BLaER1 treated with 17β-estradiol and CSF1 and Interleukin-3, amounts not matched to agents 10 nM and 100 nM (cell line): Measurements from ENCODE around the gene AK4.
A peak's percentile ranks its signal among the peaks of the same experiment; 100 is the strongest.

Experiments used
- H3K27ac ChIP-seq, 11 experiments: shearing (Covaris generic); formaldehyde crosslinking; 2 replicates each; pipeline ENCODE4 v1.8.1; 2022
- H3K27me3 ChIP-seq, 11 experiments: shearing (Covaris generic); formaldehyde crosslinking; 2 replicates each; pipeline ENCODE4 v1.8.1; 2022
- H3K36me3 ChIP-seq, 11 experiments: shearing (Covaris generic); formaldehyde crosslinking; 2 replicates each; pipeline ENCODE4 v1.8.1; 2022
- H3K4me1 ChIP-seq, 10 experiments: shearing (Covaris generic); formaldehyde crosslinking; 2 replicates each; pipeline ENCODE4 v1.8.1; 2022
- H3K4me2 ChIP-seq, 11 experiments: shearing (Covaris generic); formaldehyde crosslinking; 2 replicates each; pipeline ENCODE4 v1.8.1; 2022
- H3K4me3 ChIP-seq, 10 experiments: shearing (Covaris generic); formaldehyde crosslinking; 2 replicates each; pipeline ENCODE4 v1.8.1; 2022
- H3K9ac ChIP-seq, 11 experiments: shearing (Covaris generic); formaldehyde crosslinking; 2 replicates each; pipeline ENCODE4 v1.8.1; 2022
- H3K9me3 ChIP-seq, 11 experiments: shearing (Covaris generic); formaldehyde crosslinking; replicated peaks in 1 of 11; 2 replicates each; pipeline ENCODE4 v1.8.1; 2022
- H4K20me1 ChIP-seq, 11 experiments: shearing (Covaris generic); formaldehyde crosslinking; 2 replicates each; pipeline ENCODE4 v1.8.1; 2022
- Cebpa-rat ChIP-seq, 11 experiments: shearing (Covaris generic); IDR thresholded peaks; 2 replicates each; pipeline ENCODE4 v1.8.1; 2022

AK4 gene

DNA sequence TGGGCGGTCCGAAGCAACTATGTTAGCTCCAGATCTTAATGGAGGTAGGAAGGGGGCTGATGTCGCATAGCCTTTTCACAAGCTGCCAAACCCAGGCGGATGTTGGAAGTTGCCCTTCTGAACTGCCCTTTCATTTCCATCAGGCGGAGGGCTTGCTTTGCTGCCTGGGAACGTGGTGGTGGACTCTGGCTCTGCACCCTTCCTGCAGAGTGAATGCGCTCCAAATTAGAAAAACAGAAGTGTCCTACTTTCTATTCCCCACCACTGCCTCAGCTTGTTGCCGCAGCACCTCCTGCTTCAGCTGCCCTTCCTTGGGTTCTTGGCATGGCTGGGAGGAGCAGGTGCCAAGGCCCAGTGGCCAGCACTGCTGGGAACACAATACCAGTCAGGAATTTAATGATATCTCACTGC is 60.6 kb downstream of the AK4 start:
- Histone ChIP-seq H4K20me1 (peaks cover 0 to 90% (median 0%) of the 10 kb centered on the region in 11 experiments; a peak in 5 of 22 replicates), H3K27ac (no peak overlapping the region), H3K9me3 (no peaks in the 10 kb centered on the region), H3K9ac (no peak overlapping the region), H3K36me3 (peaks cover 0 to 12% (median 4%) of the 10 kb centered on the region in 11 experiments; a peak in 5 of 22 replicates), H3K27me3 (no peaks in the 10 kb centered on the region), H3K4me3 (no peak overlapping the region), H3K4me2 (no peak overlapping the region), H3K4me1 (peaks cover 15 to 47% (median 22%) of the 10 kb centered on the region in 10 experiments)
- no peak for TF ChIP-seq Cebpa-rat (IDR thresholded peaks at IDR 0.05)

GRCh38 chr1:65209005-65209885 is 61.2 kb downstream of the AK4 start:
- peaks cover 0 to 86% (median 0%) of the 10 kb centered on the region in 11 experiments; a peak in 6 of 22 replicates for H4K20me1 ChIP-seq
- H3K36me3 ChIP-seq: peaks cover 0 to 12% (median 4%) of the 10 kb centered on the region in 11 experiments; a peak in 5 of 22 replicates
- no peak for TF ChIP-seq Cebpa-rat (IDR thresholded peaks at IDR 0.05)
- no peak overlapping the region for H3K27ac ChIP-seq
- no peaks in the 10 kb centered on the region for H3K9me3 ChIP-seq
- H3K4me2 ChIP-seq: no peak overlapping the region
- H3K4me3 ChIP-seq: no peak overlapping the region
- no peaks in the 10 kb centered on the region for H3K27me3 ChIP-seq
- H3K4me1 ChIP-seq: peaks cover 15 to 47% (median 22%) of the 10 kb centered on the region in 10 experiments
- H3K9ac ChIP-seq: no peak overlapping the region

GRCh38 chr1:65210325-65210724 is 62.3 kb downstream of the AK4 start:
- Histone ChIP-seq H3K4me1 (peaks cover 15 to 48% (median 22%) of the 10 kb centered on the region in 10 experiments), H3K27ac (no peak overlapping the region), H4K20me1 (peaks cover 0 to 90% (median 0%) of the 10 kb centered on the region in 11 experiments; a peak in 6 of 22 replicates), H3K9me3 (no peaks in the 10 kb centered on the region), H3K27me3 (no peaks in the 10 kb centered on the region), H3K36me3 (peaks cover 0 to 12% (median 4%) of the 10 kb centered on the region in 11 experiments; a peak in 5 of 22 replicates), H3K4me2 (0 out of 22 replicates have a peak overlapping the region, but pooled peaks of 1 of the 11 experiments have one; percentile 38), H3K4me3 (no peak overlapping the region), H3K9ac (no peak overlapping the region)
- TF ChIP-seq Cebpa-rat (IDR thresholded peaks at IDR 0.05): no peak

DNA sequence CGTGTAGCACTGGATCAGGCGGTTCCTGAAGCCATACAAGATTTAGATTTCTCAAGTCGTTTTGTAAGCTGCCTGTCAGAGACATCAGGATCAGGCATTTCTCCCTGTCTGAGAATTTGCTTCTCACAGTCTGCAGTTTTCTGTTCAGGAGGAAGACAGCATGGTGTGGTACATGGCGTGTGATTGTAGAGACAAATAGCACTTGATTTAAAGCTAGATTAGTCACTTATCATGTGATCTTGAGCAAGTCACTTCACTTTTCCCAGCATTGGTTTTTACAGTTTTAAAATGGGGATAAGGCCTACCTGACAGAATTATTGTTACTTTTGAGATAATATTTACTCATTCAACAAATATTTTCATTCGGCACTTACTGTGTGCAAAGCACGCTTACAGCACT is 63.3 kb downstream of the AK4 start:
- Histone ChIP-seq H3K27me3 (no peaks in the 10 kb centered on the region), H3K9ac (no peak overlapping the region), H3K36me3 (peaks cover 0 to 12% (median 4%) of the 10 kb centered on the region in 11 experiments; a peak in 5 of 22 replicates), H3K9me3 (no peaks in the 10 kb centered on the region), H4K20me1 (peaks cover 0 to 94% (median 0%) of the 10 kb centered on the region in 11 experiments; a peak in 6 of 22 replicates), H3K4me3 (no peak overlapping the region), H3K27ac (no peak overlapping the region), H3K4me2 (peak overlapping the region in 2 of 11 experiments; percentile 38 to 43; a peak in 4 of 22 replicates), H3K4me1 (peaks cover 14 to 51% (median 19%) of the 10 kb centered on the region in 10 experiments)
- TF ChIP-seq Cebpa-rat (IDR thresholded peaks at IDR 0.05): no peak

DNA sequence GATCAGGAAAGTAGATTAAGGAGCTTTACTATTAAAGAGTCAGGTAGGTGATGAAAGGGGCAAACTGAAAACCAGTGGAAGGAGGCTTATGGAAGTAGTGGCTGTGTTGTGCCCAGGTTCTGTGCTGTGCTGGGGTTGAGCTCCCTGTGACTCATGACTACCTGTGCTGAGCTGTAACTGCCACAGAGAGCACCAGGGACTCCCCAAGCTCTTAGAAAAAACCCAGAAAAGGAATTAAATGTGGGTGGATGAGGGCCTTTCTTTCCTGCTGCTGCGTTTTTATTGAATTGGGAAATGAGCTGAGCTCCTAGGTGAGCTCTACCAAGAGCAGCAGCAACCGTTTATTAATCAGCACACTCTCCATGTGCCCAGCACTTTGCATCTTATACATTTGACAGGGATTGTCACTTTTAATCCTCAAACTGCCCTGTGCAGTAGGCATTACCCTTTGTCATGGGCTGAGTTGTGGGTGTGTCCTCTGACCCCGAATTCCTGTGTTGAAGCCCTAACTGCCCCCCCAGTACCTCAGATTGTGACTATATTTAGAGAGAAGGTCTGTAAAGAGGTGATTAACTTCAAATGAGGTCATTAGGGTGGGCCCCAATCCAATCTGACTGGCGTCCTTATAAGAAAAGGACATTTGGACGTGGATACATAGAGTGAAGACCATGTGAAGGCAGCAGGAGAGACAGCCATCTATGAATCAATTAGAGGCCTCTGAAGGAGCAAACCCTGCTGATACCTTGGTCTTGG is 65.4 kb downstream of the AK4 start:
- Histone ChIP-seq H3K9me3 (no peaks in the 10 kb centered on the region), H3K27me3 (no peaks in the 10 kb centered on the region), H3K27ac (no peak overlapping the region), H4K20me1 (peaks cover 0 to 85% (median 0%) of the 10 kb centered on the region in 11 experiments; a peak in 6 of 22 replicates), H3K4me3 (no peak overlapping the region), H3K4me2 (no peak overlapping the region), H3K36me3 (peaks cover 0 to 20% (median 6%) of the 10 kb centered on the region in 11 experiments; a peak in 8 of 22 replicates), H3K4me1 (peaks cover 0 to 30% (median 4%) of the 10 kb centered on the region in 10 experiments; a peak in 10 of 20 replicates), H3K9ac (no peak overlapping the region)
- TF ChIP-seq Cebpa-rat (IDR thresholded peaks at IDR 0.05): no peak

DNA sequence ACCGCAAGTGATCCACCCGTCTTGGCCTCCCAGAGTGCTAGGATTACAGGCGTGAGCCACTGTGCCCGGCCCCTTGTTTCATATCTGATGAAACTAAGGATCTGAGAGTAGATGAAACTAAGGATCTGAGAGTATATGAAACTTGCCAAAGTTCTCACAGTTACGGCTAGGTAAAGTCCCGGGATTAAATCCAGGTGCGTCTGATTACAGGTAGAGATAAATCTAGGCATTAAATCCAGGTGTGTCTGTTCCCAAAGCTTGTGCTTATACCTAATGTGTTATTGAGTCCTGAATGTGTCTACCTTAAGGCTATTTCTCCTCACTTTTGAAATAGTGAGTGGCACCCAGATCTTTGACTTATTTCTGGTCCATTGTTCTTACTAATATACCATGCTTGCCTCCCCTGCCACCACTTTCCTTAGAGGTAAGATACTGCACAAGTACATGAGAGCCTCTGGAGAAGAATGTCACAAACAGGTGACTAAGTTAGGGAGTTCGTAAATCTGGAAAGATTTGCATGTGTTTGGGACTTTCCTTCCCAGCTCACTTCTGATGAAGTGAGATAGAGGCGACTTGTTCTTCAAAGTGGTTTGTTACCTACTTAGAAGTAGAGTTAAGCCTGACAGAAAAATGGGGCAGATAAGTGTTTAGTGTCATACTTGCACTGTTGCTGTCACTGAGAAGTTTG is 66.5 kb downstream of the AK4 start:
- Histone ChIP-seq H3K4me1 (peaks cover 0 to 23% (median 0%) of the 10 kb centered on the region in 10 experiments; a peak in 4 of 20 replicates), H3K27me3 (no peaks in the 10 kb centered on the region), H3K4me3 (no peak overlapping the region), H4K20me1 (peaks cover 0 to 75% (median 0%) of the 10 kb centered on the region in 11 experiments; a peak in 6 of 22 replicates), H3K9ac (no peak overlapping the region), H3K27ac (no peak overlapping the region), H3K4me2 (no peak overlapping the region), H3K36me3 (peaks cover 0 to 29% (median 14%) of the 10 kb centered on the region in 11 experiments; a peak in 12 of 22 replicates), H3K9me3 (no peaks in the 10 kb centered on the region)
- no peak for TF ChIP-seq Cebpa-rat (IDR thresholded peaks at IDR 0.05)

- Histone ChIP-seq H3K27me3 (no peaks in the 10 kb centered on the region), H3K9me3 (no peaks in the 10 kb centered on the region), H3K4me3 (no peak overlapping the region), H3K27ac (no peak overlapping the region), H3K4me2 (no peak overlapping the region), H3K9ac (no peak overlapping the region), H3K4me1 (peaks cover 0 to 7% (median 0%) of the 10 kb centered on the region in 10 experiments; a peak in 3 of 20 replicates), H3K36me3 (peaks cover 0 to 50% (median 26%) of the 10 kb centered on the region in 11 experiments; a peak in 17 of 22 replicates), H4K20me1 (peaks cover 0 to 50% (median 0%) of the 10 kb centered on the region in 11 experiments; a peak in 5 of 22 replicates)
- no peak for TF ChIP-seq Cebpa-rat (IDR thresholded peaks at IDR 0.05)
Measured at GRCh38 chr1:65216989-65217388, 69.0 kb downstream of the AK4 start.

DNA sequence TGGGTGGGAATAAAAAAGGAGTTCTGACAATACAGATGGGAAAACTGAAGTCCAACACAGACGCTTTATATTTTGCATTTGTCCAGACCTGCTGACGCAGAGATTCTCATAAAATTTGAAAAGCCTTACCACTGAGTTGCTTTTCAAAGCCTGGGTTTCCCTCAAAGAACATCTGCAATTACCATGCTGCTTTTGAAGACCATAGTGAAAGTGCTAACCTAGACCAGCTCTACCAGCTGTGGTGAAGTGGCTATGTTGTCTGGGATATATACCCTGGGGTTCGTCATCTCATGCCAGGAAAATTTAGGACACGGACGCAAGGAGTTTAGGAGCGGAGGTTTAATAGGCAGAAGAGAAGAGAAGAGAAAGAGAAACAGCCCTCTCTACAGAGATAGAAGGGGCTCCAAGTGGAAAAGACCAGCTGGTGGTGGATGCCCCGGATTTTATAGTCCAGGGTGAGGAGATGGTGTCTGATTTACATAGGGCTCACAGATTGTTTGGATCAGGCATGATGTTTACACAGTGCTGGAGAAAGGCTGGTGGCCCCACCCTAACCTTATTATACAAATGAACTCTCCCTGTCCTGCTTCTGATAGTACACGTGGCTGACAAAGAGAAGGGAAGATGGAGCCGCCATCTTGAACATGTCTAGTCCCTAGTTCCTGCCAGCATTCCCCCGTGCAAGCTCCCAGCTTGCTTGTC is 73.8 kb downstream of the AK4 start:
- Histone ChIP-seq H3K9me3 (no peaks in the 10 kb centered on the region), H3K27me3 (no peaks in the 10 kb centered on the region), H3K27ac (no peak overlapping the region), H3K36me3 (peaks cover 0 to 77% (median 36%) of the 10 kb centered on the region in 11 experiments; a peak in 19 of 22 replicates), H3K4me3 (no peak overlapping the region), H4K20me1 (peaks cover 0 to 7% (median 0%) of the 10 kb centered on the region in 11 experiments; a peak in 2 of 22 replicates), H3K4me2 (no peak overlapping the region), H3K9ac (no peak overlapping the region), H3K4me1 (no peaks in the 10 kb centered on the region)
- TF ChIP-seq Cebpa-rat (IDR thresholded peaks at IDR 0.05): no peak
